H1 (cell line): ENCODE measurements around the gene USP38.

Experiments used
- CBX5 ChIP-seq: fragments of 300-800, 300-1000 bp; sonication (generic); IDR thresholded peaks from 2 replicates; pipeline ENCODE4 v1.7.1; 2016; ENCODE audit warnings: antibody characterized with exemption, low read length, low read depth
- CREB1 ChIP-seq: IDR thresholded peaks from 2 replicates; pipeline ENCODE4 v1.6.1; 2012; ENCODE audit warnings: inconsistent platforms
- EGR1 ChIP-seq: IDR thresholded peaks from 2 replicates; pipeline ENCODE4 v1.6.1; 2011; ENCODE audit warnings: low read depth, low read length, borderline replicate concordance
- KDM1A ChIP-seq: fragments of 200-600, 300-600 bp; sonication (generic); IDR thresholded peaks from 2 replicates; pipeline ENCODE4 v1.7.1; 2016; ENCODE audit warnings: mild to moderate bottlenecking, low read length, borderline replicate concordance
- POLR2A ChIP-seq, 2 experiments: IDR thresholded peaks; 1 replicate in 1 of 2; 2 replicates in 1 of 2; pipeline ENCODE4 v1.6.1; 2011; ENCODE audit warnings: low read depth in 2 of 2, low read length in 2 of 2, mild to moderate bottlenecking in 2 of 2; ENCODE audit errors: control extremely low read depth in 1 of 2
- POLR2AphosphoS5 ChIP-seq: IDR thresholded peaks from 2 replicates; pipeline ENCODE4 v1.6.1; 2011; ENCODE audit warnings: low read depth, low read length
- RAD21 ChIP-seq, 2 experiments: IDR thresholded peaks in 1 of 2; conservative IDR thresholded peaks in 1 of 2; 2 replicates each; pipeline ENCODE4 v1.6.1; 2011; ENCODE audit warnings: low read depth in 2 of 2, low read length in 2 of 2, improper control_type of control experiment in 1 of 2, inconsistent platforms in 1 of 2, mild to moderate bottlenecking in 1 of 2, moderate library complexity in 1 of 2
- TAF7 ChIP-seq: optimal IDR thresholded peaks from 2 replicates; pipeline ENCODE3; 2011; ENCODE audit warnings: low read depth, mild to moderate bottlenecking, inconsistent platforms, low read length, moderate library complexity, borderline replicate concordance
- TF ChIP-seq, protein P1 (sequence below), 3 experiments: IDR thresholded peaks; 1 replicate in 2 of 3; 2 replicates in 1 of 3; pipeline versions ENCODE4 v1.5.1 to v1.6.1; 2011; ENCODE audit warnings: low read length in 3 of 3, mild to moderate bottlenecking in 3 of 3, inconsistent platforms in 2 of 3, low read depth in 1 of 3, moderate library complexity in 1 of 3; ENCODE audit not compliant: insufficient read depth in 1 of 3; ENCODE audit errors: control extremely low read depth in 1 of 3

DNA sequence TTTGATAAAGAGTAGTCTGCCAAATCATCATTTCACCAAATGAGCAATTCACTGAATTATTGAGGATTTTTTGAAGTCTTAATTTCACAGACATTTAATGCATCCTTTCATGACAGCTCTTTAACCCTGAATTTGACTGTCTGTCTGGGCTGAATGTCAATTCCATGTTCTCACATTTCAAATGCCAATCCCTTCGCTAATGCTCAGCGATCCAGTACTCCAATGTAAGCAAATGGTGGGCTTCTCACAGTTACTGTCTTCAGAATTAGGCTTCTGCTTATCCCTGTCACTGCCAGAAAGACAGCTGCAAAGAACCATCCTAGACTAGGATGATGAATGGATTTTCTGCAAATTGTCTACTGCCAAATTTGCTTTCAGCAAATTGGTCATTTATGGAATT is 36.2 kb upstream of the USP38 start:
- TF ChIP-seq CBX5 = no peak
- no peak for TF ChIP-seq CREB1
- TF ChIP-seq RAD21 (IDR thresholded peaks at IDR 0.05 in 1 of 2, conservative IDR thresholded peaks at IDR 0.05 in 1 of 2; ENCODE audit: low read depth in 2 of 2, low read length in 2 of 2) = no peak
- no peak for TF ChIP-seq TAF7
- TF ChIP-seq EGR1 = no peak
- TF ChIP-seq, protein P1, sequence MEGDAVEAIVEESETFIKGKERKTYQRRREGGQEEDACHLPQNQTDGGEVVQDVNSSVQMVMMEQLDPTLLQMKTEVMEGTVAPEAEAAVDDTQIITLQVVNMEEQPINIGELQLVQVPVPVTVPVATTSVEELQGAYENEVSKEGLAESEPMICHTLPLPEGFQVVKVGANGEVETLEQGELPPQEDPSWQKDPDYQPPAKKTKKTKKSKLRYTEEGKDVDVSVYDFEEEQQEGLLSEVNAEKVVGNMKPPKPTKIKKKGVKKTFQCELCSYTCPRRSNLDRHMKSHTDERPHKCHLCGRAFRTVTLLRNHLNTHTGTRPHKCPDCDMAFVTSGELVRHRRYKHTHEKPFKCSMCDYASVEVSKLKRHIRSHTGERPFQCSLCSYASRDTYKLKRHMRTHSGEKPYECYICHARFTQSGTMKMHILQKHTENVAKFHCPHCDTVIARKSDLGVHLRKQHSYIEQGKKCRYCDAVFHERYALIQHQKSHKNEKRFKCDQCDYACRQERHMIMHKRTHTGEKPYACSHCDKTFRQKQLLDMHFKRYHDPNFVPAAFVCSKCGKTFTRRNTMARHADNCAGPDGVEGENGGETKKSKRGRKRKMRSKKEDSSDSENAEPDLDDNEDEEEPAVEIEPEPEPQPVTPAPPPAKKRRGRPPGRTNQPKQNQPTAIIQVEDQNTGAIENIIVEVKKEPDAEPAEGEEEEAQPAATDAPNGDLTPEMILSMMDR (IDR thresholded peaks at IDR 0.05; ENCODE audit: control extremely low read depth in 1 of 3, insufficient read depth in 1 of 3, low read depth in 1 of 3, low read length in 3 of 3) = no peak
- TF ChIP-seq KDM1A = no peak
- no peak for TF ChIP-seq POLR2A (IDR thresholded peaks at IDR 0.05; ENCODE audit: control extremely low read depth in 1 of 2, low read depth in 2 of 2, low read length in 2 of 2)
- no peak for TF ChIP-seq POLR2AphosphoS5
